Hematopoietic multipotent progenitor cell treated with erythropoietin and hydrocortisone succinate and interleukin-3 and kit ligand, for 8 days (in vitro differentiated cells): Measurements from ENCODE around the gene AMPD1.

Experiments
- DNase-seq: peaks from one replicate; pipeline ENCODE4 v3.0.0-alpha.2; 2015

The AMPD1 gene

DNA sequence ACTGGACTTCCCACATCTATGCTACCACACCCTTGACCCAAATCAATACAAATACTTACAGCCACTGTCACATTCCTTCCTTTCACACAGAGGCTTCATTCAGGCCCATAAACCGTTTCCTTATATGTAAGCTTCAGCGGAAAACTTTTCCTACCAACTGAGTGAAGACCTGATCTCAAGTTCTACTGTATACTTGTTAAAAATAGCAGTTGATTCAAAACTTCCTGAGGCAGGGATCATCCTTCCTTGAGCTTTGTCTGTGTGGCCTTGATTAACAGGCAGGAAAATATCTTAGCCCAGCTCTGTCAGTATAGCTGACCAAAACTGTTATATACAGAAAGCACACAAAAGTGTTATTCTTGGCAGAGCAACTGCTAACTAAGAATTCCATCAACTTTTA, 68.2 kb downstream of the AMPD1 start:
- no peak for DNase-seq

DNA sequence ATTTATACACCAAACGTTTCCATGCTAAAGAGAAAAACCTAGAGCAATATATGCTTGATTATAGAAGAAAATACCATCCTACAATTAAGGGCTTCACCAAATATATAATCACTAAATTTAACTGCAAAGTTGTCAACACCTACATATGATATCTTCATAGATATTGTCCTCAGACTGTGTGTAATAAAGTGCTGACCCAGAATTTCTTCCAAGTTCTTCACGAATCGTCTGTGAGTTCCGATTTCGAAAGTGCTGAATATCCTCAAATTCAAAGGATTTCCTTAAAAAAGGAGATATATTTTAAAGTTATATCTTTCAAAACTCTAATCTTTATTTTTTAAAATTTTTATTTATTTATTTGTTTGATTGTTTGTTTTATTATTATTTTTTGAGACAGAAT, 72.0 kb downstream of the AMPD1 start:
- no peak for DNase-seq
